ENCODE data around the gene DLGAP4.

The DLGAP4 gene

GRCh38 chr20:36361406-36361805 lies 55.3 kb downstream of the DLGAP4 start:
- TF ChIP-seq CTCF (IDR thresholded peaks at IDR 0.05) = no peak
- H3K4me1 Mint-ChIP-seq = no peaks in the 10 kb centered on the region
- H3K4me3 Mint-ChIP-seq = no peak overlapping the region
- no peak overlapping the region for H3K27ac Mint-ChIP-seq
- H3K36me3 Mint-ChIP-seq (ENCODE audit: low read depth) = no peaks in the 10 kb centered on the region
- peaks cover 24% of the 10 kb centered on the region for H3K27me3 Mint-ChIP-seq (ENCODE audit: low read depth, poor library complexity)
- no peaks in the 10 kb centered on the region for H3K9me3 Mint-ChIP-seq
- no peak for DNase-seq

- Mint-ChIP-seq H3K27me3 (ENCODE audit: low read depth, poor library complexity) (peaks cover 24% of the 10 kb centered on the region), H3K36me3 (ENCODE audit: low read depth) (no peaks in the 10 kb centered on the region), H3K4me1 (no peaks in the 10 kb centered on the region), H3K4me3 (no peak overlapping the region), H3K9me3 (no peaks in the 10 kb centered on the region), H3K27ac (no peak overlapping the region)
- no peak for TF ChIP-seq CTCF (IDR thresholded peaks at IDR 0.05)
- DNase-seq = no peak
Measured at GRCh38 chr20:36362261-36362660, 56.1 kb downstream of the DLGAP4 start.

- DNase-seq = no peak
- no peak overlapping the region for H3K27ac Mint-ChIP-seq
- no peaks in the 10 kb centered on the region for H3K4me1 Mint-ChIP-seq
- no peaks in the 10 kb centered on the region for H3K9me3 Mint-ChIP-seq
- peaks cover 20% of the 10 kb centered on the region for H3K27me3 Mint-ChIP-seq (ENCODE audit: low read depth, poor library complexity)
- no peak for TF ChIP-seq CTCF (IDR thresholded peaks at IDR 0.05)
- no peak overlapping the region for H3K4me3 Mint-ChIP-seq
- no peaks in the 10 kb centered on the region for H3K36me3 Mint-ChIP-seq (ENCODE audit: low read depth)
Measured at GRCh38 chr20:36362978-36363713, 57.0 kb downstream of the DLGAP4 start.

GRCh38 chr20:36364506-36364905 lies 58.4 kb downstream of the DLGAP4 start:
- peaks cover 20% of the 10 kb centered on the region for H3K27me3 Mint-ChIP-seq (ENCODE audit: low read depth, poor library complexity)
- no peak for TF ChIP-seq CTCF (IDR thresholded peaks at IDR 0.05)
- no peaks in the 10 kb centered on the region for H3K9me3 Mint-ChIP-seq
- H3K4me3 Mint-ChIP-seq = no peak overlapping the region
- H3K4me1 Mint-ChIP-seq = no peaks in the 10 kb centered on the region
- H3K27ac Mint-ChIP-seq = no peak overlapping the region
- DNase-seq = no peak
- H3K36me3 Mint-ChIP-seq (ENCODE audit: low read depth) = no peaks in the 10 kb centered on the region

GRCh38 chr20:36366623-36367369 lies 60.7 kb downstream of the DLGAP4 start:
- Mint-ChIP-seq H3K27ac (no peak overlapping the region), H3K4me1 (no peaks in the 10 kb centered on the region), H3K36me3 (ENCODE audit: low read depth) (no peaks in the 10 kb centered on the region), H3K9me3 (no peaks in the 10 kb centered on the region), H3K4me3 (no peak overlapping the region), H3K27me3 (ENCODE audit: low read depth, poor library complexity) (peaks cover 20% of the 10 kb centered on the region)
- no peak for DNase-seq
- no peak for TF ChIP-seq CTCF (IDR thresholded peaks at IDR 0.05)
